Calu3 (cell line): ENCODE measurements around the gene MDK. TPM values are rescaled to one million over a fixed set of nuclear protein-coding genes. Genes with fewer than 3 reads are reported as not detected.

Source experiments
- BruUV-seq: library from RNA; stranded (reverse); fragments of 400-500 nt; replicated peaks from 2 replicates; lab custom pipeline; 2021; lab: Mats Ljungman, UMichigan
- CTCF ChIA-PET: fragments of 300-600 bp; sonication (Branson Sonifier 250); formaldehyde crosslinking; loops from one replicate; lab custom pipeline; 2022; ENCODE audit warnings: antibody characterized with exemption; lab: Charles Lee
- DNase-seq: peaks from one replicate; pipeline ENCODE4 v3.0.0; 2022
- H3K27ac Mint-ChIP-seq: one replicate; pipeline ENCODE4 v1.8.0; 2022; ENCODE audit warnings: mixed read lengths; ENCODE audit not compliant: unreplicated experiment
- H3K27me3 Mint-ChIP-seq: one replicate; pipeline ENCODE4 v1.8.0; 2022; ENCODE audit warnings: mixed read lengths; ENCODE audit not compliant: unreplicated experiment
- H3K36me3 Mint-ChIP-seq: one replicate; pipeline ENCODE4 v1.8.0; 2022; ENCODE audit warnings: mild to moderate bottlenecking, moderate library complexity, mixed read lengths; ENCODE audit not compliant: insufficient read depth, unreplicated experiment
- H3K4me1 Mint-ChIP-seq: one replicate; pipeline ENCODE4 v1.8.0; 2022; ENCODE audit warnings: mild to moderate bottlenecking, low read depth, mixed read lengths; ENCODE audit not compliant: unreplicated experiment
- H3K4me3 Mint-ChIP-seq: one replicate; pipeline ENCODE4 v1.8.0; 2022; ENCODE audit warnings: mild to moderate bottlenecking, low read depth, moderate library complexity, mixed read lengths; ENCODE audit not compliant: unreplicated experiment
- H3K9me3 Mint-ChIP-seq: one replicate; pipeline ENCODE4 v1.8.0; 2022; ENCODE audit warnings: low read depth, mixed read lengths; ENCODE audit not compliant: unreplicated experiment
- CTCF ChIP-seq: fragments of 200-600 bp; IDR thresholded peaks from one replicate; pipeline ENCODE4 v1.8.0; 2022; ENCODE audit warnings: antibody characterized with exemption; ENCODE audit not compliant: unreplicated experiment
- intact Hi-C: fragments of 100-400 bp; cut with micrococcal nuclease; formaldehyde crosslinking; loops from one replicate; pipeline ENCODE4 v1.10.0; 2022; ENCODE audit not compliant: unreplicated experiment
- microRNA-seq: library from miRNA; unstranded; fragments of <30 nt; microRNA quantifications from one replicate; pipeline ENCODE4 v1.2.0, GENCODE V29; 2022
- total RNA-seq: library from RNA; stranded (reverse); gene quantifications from 2 replicates; pipeline ENCODE4 v1.2.3, GENCODE V29; 2022

MDK gene
- total RNA-seq, 1 experiment from 2014 or later: 74.9 TPM

GRCh38 chr11:46427364-46427763, 45.9 kb downstream of the MDK start:
- Mint-ChIP-seq H3K9me3 (no peaks in the 10 kb centered on the region), H3K4me1 (no peaks in the 10 kb centered on the region), H3K27ac (no peak overlapping the region), H3K27me3 (no peaks in the 10 kb centered on the region), H3K36me3 (peaks cover 5% of the 10 kb centered on the region), H3K4me3 (no peak overlapping the region)
- BruUV-seq: no TSS peak
- CTCF ChIA-PET: no interaction called here
- intact Hi-C loops: no loop called here
- no peak for TF ChIP-seq CTCF
- DNase-seq: no peak

DNA sequence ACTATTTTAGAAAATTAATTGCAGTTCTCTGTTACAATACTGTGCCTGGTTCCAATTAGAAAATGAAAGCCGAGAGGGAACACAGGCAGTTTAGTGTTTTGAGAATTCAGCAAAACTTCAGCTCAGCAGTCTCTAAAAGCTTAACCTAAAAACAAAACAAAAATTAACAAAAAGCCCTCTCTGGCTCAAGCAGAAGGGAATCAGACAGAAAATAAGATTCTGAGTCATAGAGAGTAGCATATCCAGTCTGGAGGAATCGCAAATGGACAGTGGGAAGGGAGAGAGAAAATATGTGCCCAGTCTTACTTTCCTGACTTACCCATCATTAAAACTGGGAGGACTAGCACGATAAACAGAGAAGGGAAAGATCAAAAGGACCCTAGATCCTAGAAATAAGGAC, 48.2 kb downstream of the MDK start:
- Mint-ChIP-seq H3K4me1 (no peaks in the 10 kb centered on the region), H3K9me3 (no peaks in the 10 kb centered on the region), H3K27me3 (no peaks in the 10 kb centered on the region), H3K36me3 (peaks cover 5% of the 10 kb centered on the region), H3K4me3 (no peak overlapping the region), H3K27ac (no peak overlapping the region)
- no peak for TF ChIP-seq CTCF
- BruUV-seq: no TSS peak
- CTCF ChIA-PET: no interaction called here
- intact Hi-C loops: no loop called here
- DNase-seq: no peak

DNA sequence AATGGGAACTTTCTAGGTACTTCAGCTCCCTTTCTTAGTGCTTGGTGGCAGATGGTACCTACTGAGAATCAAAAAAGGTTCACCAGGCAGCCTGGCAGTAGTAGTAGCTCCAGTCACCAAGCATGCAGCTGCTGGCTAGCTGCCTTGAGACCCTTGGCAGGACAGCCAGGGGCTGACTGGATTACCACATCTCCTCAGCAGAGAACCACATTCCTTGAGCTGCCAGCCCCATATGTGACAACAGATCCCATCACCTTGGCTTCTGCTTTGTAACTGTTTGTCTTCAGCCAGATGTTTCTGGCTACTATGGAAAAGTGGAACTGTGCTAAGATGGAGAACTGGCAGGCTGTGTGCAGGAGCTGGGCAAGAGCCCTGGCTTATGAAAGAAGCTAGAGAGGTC, 49.7 kb downstream of the MDK start:
- intact Hi-C loops: no loop called here
- no peak overlapping the region for H3K27ac Mint-ChIP-seq
- no peaks in the 10 kb centered on the region for H3K27me3 Mint-ChIP-seq
- H3K9me3 Mint-ChIP-seq: no peaks in the 10 kb centered on the region
- H3K4me3 Mint-ChIP-seq: no peak overlapping the region
- no peak for DNase-seq
- H3K4me1 Mint-ChIP-seq: no peaks in the 10 kb centered on the region
- BruUV-seq: no TSS peak
- no peak for TF ChIP-seq CTCF
- CTCF ChIA-PET: no interaction called here
- H3K36me3 Mint-ChIP-seq: peaks cover 5% of the 10 kb centered on the region

Small RNAs within 50 kb of the gene (microRNA-seq; reads per million reads assigned to microRNA genes)
- 1.4 reads per million for gene MIR4688

Other genes with a start within 250 kb of the MDK start
- gene CREB3L1, start 104.0 kb upstream of the MDK start, total RNA-seq: 0.61 TPM in 1 of 2 replicates, not detected in the other
- 38.0 and 40.2 TPM in 2 replicates for gene DGKZ, start 34.2 kb upstream of the MDK start, total RNA-seq
- not detected in 2 replicates for gene CHRM4, start 10.1 kb downstream of the MDK start, total RNA-seq
- 35.0 and 42.2 TPM in 2 replicates for gene AMBRA1, start 212.4 kb downstream of the MDK start, total RNA-seq
- 8.2 and 10.1 TPM in 2 replicates for gene HARBI1, start 235.6 kb downstream of the MDK start, total RNA-seq
- 53.2 and 57.1 TPM in 2 replicates for gene ATG13, start 235.9 kb downstream of the MDK start, total RNA-seq